HCEC 1CT (cell line): Measurements from ENCODE around the gene NXPH4.

Experiments used
- DNase-seq: peaks from one replicate; pipeline ENCODE4 v3.0.0-alpha.2; 2017

The NXPH4 gene

GRCh38 chr12:57244312-57244696 is 27.7 kb downstream of the NXPH4 start:
- DNase-seq, result no peak

GRCh38 chr12:57247041-57247440 is 30.4 kb downstream of the NXPH4 start:
- no peak for DNase-seq

- no peak for DNase-seq
Observed at GRCh38 chr12:57248934-57249742, 32.5 kb downstream of the NXPH4 start.

GRCh38 chr12:57250541-57250940 is 33.9 kb downstream of the NXPH4 start:
- DNase-seq, result no peak

GRCh38 chr12:57250956-57251355 is 34.4 kb downstream of the NXPH4 start, which contains the start of gene STAC3:
STAC3 (minus strand) TSS chr12:57251187; CDS start chr12:57249636, 1,551 bp downstream.
- no peak for DNase-seq

GRCh38 chr12:57254506-57255280 is 38.1 kb downstream of the NXPH4 start:
- no peak for DNase-seq

- DNase-seq, result no peak
Observed at GRCh38 chr12:57255916-57256315, 39.3 kb downstream of the NXPH4 start.

GRCh38 chr12:57258977-57259970 is 42.7 kb downstream of the NXPH4 start:
- DNase-seq, result no peak

- no peak for DNase-seq
Observed at GRCh38 chr12:57260366-57260765, 43.8 kb downstream of the NXPH4 start.

GRCh38 chr12:57261428-57261865 is 44.9 kb downstream of the NXPH4 start:
- no peak for DNase-seq

GRCh38 chr12:57262126-57262822 is 45.7 kb downstream of the NXPH4 start:
- no peak for DNase-seq

- DNase-seq, result no peak
Observed at GRCh38 chr12:57263096-57263495, 46.5 kb downstream of the NXPH4 start.

- DNase-seq, result no peak
Observed at GRCh38 chr12:57266681-57267080, 50.1 kb downstream of the NXPH4 start.

GRCh38 chr12:57268264-57268663 is 51.7 kb downstream of the NXPH4 start:
- DNase-seq, result no peak

- DNase-seq, result no peak
Observed at GRCh38 chr12:57270966-57271470, 54.4 kb downstream of the NXPH4 start.

- DNase-seq, result peak; percentile 30
Observed at GRCh38 chr12:57272337-57273151, 56.0 kb downstream of the NXPH4 start.

- DNase-seq, result no peak
Observed at GRCh38 chr12:57273516-57273915, 56.9 kb downstream of the NXPH4 start.
